Activated CD8-positive, alpha-beta memory T cell treated with anti-CD3 and anti-CD28 coated beads, Interleukin-2, amount 50 U/mL, for 48 hours (primary cell): ENCODE data around the gene RNASE13.

Experiments
- DNase-seq: peaks from one replicate; pipeline ENCODE4 v3.0.0-alpha.2; 2020

RNASE13 gene, protein sequence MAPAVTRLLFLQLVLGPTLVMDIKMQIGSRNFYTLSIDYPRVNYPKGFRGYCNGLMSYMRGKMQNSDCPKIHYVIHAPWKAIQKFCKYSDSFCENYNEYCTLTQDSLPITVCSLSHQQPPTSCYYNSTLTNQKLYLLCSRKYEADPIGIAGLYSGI

DNA sequence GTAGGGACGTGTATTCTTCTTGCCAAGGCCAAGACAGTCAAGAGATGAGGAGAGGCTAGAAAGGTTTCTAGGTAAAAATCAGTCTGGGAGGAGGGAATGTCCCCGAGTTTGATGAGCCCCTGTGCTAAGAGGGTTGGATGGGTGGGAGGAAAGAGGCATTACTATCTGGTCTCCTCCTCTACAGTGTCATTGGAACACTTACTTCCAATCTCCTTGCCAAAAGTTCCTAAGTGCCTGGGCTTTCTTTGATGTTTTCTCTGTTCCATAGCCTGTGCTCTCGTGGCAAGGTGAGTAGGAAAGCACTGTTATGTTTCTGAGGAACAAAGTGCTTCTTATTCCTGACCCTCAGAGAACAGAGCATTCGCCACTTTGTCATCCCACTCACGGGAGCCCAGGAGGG is at the start of gene RNASE13:
TSS of gene RNASE13 (minus strand) at position 101 of the 400 bp plus-strand sequence. CDS start 519 bp downstream, outside the sequence.
- DNase-seq = no peak

DNA sequence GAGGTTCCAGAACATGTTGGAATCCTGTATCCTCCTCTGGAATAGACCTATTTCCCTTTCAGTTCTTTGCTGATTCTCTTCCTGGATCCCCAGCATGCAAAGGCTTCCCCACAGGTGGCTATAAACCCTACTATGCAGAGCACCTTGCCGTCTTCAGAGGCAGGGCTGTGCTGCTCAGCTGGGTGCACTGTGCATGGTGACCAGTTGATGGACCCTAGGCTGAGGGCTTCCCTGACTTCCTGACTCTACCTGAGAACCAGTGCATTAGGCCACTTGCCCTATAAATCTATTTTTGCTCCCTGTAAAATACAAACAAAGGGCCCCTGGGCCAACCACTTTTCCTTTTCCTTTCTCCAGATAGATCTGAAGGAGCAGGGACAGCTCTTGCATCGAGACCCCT is 49.8 kb upstream of the RNASE13 start:
- no peak for DNase-seq

DNA sequence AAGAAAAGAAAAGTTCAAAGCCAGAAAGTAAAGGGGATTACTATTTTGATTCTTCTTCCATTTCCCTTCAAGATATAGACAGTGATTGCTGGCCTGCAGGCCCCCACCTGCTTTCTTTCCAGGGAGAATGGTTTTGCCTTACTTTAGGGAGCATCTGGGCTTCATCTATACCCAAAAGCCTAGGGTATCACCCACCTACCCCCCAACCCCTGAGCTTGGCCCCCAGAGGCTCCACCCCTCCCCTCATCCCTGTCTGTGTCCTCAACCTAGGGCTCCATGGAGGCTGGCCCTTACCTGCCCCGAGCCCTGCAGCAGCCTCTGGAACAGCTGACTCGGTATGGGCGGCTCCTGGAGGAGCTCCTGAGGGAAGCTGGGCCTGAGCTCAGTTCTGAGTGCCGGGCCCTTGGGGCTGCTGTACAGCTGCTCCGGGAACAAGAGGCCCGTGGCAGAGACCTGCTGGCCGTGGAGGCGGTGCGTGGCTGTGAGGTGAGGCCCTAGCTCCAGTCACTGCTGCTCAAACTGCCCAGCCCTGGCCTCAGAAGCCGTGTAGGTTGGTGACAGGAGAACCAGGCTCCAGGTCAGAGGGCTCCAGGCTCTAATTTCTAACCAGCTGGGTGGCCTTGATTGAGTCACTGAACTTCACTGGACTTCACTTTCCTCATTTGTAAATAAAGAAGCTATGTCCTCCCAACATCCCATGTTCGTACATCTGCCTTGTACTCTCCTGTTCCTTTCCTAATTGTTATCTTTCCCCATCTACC is 49.1 kb upstream of the RNASE13 start:
- no peak for DNase-seq

DNA sequence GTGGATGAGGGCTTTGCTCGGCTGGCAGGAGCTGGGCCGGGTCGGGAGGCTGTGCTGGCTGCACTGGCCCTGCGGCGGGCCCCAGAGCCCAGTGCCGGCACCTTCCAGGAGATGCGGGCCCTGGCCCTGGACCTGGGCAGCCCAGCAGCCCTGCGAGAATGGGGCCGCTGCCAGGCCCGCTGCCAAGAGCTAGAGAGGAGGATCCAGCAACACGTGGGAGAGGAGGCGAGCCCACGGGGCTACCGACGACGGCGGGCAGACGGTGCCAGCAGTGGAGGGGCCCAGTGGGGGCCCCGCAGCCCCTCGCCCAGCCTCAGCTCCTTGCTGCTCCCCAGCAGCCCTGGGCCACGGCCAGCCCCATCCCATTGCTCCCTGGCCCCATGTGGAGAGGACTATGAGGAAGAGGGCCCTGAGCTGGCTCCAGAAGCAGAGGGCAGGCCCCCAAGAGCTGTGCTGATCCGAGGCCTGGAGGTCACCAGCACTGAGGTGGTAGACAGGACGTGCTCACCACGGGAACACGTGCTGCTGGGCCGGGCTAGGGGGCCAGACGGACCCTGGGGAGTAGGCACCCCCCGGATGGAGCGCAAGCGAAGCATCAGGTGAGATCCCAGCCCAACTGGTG is 47.0 kb upstream of the RNASE13 start:
- no peak for DNase-seq

DNA sequence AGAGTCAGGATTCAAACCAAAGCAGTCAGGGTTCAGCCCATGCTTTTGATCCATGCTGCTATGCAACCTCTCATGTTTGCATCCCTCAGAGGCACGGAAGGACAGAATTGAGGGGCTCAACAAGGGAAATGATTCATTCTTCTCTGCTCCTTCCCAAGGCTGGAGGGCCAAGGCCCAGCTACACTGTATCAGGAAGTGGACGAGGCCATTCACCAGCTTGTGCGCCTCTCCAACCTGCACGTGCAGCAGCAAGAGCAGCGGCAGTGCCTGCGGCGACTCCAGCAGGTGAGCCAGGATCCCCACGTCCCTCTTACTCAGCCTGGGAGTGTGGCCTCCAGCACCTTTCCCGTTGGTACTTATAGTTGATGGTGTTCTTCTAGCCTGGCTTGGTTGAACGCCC is 44.1 kb upstream of the RNASE13 start:
- DNase-seq = no peak

DNA sequence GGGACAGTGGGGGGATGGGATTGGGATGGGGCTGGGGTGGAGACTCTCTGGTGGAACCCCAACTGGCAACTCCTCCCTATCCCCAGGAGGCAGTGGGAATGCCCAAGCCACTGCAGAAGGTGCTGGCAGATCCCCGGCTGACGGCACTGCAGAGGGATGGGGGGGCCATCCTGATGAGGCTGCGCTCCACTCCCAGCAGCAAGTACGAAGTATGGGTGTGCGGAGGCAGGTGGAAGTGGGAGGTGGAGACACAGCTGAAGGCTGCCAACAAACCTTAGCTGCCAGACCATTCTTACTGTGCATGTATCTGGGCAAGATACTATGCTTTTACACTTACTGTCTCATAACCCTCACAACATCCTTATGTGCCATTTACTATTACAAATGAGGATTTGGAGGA is 43.7 kb upstream of the RNASE13 start:
- DNase-seq = no peak

DNA sequence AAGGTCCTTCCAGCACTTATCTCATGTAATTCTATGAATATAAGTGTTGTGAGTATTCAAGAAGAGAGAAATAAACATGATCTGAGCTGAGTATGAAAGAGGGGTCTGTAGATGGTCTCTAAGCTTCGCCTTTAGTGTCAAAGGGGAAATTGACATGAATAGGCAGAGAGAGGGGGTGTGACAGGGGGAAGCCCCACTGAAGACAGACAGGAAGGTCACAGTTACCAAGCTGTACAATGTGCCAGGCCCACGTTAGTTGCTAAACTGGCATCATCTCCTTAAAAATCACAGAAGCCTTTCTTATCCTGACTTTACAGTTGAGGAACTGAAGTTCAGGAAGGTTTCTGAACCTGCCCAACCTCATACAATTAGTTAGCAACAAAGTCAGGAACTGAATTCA is 43.1 kb upstream of the RNASE13 start:
- no peak for DNase-seq

DNA sequence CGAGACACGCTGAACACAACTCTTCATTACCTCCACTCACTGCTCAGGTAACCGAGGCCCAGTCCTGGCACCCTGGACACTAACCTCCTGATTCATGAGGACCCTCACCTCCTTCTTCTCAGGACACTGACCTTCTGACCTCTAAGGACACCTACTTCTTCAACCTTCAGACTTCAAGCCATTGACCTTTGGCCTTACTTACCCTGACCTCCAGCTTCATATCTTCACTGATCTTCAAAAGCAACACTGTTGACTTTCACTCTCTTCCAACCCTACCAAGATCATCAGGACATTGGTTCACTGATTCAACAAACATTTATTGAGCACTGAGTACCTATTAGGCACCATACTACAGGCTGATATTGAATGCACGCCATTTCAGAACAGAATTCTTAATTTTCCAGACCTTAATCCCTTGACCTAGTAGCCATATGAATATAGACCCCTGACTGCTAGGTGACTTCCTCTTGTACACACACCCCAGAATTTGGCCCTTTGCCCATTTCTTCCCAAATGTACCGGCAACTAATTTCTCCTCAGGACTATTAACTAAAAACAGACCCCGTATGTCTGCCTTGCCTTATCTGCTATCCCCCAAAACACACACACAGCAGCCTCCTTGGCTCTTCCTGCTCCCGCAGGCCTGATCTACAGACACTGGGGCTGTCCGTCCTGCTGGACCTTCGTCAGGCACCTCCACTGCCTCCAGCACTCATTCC is 41.3 kb upstream of the RNASE13 start:
- no peak for DNase-seq

DNA sequence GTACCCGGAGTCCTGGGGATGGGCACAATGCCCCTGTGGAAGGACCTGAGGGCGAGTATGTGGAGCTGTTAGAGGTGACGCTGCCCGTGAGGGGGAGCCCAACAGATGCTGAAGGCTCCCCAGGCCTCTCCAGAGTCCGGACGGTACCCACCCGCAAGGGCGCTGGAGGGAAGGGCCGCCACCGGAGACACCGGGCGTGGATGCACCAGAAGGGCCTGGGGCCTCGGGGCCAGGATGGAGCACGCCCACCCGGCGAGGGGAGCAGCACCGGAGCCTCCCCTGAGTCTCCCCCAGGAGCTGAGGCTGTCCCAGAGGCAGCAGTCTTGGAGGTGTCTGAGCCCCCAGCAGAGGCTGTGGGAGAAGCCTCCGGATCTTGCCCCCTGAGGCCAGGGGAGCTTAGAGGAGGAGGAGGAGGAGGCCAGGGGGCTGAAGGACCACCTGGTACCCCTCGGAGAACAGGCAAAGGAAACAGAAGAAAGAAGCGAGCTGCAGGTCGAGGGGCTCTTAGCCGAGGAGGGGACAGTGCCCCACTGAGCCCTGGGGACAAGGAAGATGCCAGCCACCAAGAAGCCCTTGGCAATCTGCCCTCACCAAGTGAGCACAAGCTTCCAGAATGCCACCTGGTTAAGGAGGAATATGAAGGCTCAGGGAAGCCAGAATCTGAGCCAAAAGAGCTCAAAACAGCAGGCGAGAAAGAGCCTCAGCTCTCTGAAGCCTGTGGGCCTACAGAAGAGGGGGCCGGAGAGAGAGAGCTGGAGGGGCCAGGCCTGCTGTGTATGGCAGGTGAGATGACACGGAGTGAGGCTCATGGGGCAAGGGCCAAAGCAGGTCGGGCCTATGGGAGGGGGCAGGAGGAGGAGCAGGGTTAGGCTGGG is 40.0 kb upstream of the RNASE13 start:
- no peak for DNase-seq

DNA sequence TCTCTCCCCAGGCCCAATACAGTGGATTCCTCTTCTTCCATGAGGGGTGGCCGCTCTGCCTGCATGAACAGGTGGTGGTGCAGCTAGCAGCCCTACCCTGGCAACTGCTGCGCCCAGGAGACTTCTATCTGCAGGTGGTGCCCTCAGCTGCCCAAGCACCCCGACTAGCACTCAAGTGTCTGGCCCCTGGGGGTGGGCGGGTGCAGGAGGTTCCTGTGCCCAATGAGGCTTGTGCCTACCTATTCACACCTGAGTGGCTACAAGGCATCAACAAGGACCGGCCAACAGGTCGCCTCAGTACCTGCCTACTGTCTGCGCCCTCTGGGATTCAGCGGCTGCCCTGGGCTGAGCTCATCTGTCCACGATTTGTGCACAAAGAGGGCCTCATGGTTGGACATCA is 39.3 kb upstream of the RNASE13 start:
- no peak for DNase-seq

DNA sequence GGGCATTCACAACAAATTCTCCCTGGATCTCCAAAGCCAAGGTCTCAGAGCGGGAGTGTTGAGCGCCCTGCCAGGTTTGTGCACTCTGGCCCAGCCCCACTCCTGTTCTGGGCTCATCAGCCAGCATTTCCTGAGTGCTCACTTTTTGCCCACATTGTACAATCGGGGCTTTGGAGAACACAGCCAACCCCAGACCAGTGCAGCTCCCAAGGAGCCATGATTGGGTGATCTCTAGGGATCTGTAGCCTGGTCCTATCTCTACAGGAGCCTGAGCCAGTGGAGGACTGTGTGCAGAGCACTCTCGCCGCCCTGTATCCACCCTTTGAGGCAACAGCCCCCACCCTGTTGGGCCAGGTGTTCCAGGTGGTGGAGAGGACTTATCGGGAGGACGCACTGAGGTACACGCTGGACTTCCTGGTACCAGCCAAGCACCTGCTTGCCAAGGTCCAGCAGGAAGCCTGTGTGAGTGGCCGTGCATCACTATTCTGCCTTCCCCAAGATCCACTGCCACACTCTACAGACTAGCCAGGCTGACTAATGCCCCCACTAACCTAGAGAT is 38.3 kb upstream of the RNASE13 start:
- DNase-seq = no peak

DNA sequence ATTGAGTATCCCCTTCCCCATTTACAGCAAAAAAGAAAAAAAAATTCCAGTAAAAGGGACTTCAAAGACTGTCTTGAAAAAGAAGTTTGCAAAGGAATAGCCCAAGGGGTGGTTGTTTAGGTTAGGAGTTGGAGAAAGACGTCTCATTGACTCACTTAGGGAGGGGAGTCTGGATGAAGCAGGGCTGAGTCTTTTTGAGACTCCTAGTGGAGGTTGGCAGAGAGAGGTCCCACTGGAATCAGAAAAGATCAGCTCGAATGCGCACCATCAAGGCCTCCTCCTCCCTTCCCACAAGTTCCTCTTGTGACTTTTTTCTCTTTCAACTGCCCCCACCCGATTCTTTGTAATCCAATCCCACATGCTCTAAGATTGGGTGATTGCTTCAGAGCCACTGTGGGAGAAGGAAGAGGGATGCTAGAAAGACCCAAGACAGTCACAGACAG is 37.4 kb upstream of the RNASE13 start:
- DNase-seq = no peak

DNA sequence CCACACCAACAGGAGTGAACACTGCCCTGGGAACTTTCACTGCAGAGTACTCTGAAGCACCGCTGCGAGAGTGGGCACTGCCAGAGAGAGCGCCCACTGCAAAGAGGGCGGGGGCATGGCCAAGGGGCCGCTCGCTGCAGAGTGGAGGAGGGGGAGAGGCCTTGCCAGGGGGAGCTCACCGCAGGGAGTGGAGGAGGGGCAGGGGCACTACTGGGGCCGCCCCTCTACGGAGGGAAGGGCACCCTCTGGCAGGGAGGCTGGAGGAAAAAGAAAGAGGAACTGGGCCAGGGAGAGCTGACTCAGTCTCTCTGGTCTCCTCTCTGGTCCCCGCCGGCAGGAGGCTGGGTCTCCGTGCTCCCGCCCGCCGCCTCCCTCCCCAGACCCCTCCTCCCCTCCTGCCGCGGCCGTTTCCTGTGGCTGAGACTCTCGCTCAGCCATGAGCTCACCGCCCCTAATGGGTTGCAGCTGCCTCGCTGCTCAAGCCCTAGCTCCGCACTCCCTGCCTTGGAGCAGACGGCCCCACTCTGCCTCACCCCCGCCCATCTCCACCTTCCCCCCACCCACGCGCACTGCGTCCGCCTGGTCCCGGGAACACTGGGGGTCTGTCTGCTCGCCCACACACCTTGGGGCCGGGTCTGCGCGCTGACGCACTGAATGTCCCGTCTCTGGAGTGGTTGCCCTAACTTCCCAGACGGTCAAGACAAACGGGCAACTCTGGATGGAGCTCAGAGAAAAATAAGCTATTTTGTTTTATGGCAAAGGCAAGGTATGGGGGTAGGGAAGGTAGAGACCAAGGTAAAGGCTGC is 36.8 kb upstream of the RNASE13 start:
- peak; percentile 73 for DNase-seq

DNA sequence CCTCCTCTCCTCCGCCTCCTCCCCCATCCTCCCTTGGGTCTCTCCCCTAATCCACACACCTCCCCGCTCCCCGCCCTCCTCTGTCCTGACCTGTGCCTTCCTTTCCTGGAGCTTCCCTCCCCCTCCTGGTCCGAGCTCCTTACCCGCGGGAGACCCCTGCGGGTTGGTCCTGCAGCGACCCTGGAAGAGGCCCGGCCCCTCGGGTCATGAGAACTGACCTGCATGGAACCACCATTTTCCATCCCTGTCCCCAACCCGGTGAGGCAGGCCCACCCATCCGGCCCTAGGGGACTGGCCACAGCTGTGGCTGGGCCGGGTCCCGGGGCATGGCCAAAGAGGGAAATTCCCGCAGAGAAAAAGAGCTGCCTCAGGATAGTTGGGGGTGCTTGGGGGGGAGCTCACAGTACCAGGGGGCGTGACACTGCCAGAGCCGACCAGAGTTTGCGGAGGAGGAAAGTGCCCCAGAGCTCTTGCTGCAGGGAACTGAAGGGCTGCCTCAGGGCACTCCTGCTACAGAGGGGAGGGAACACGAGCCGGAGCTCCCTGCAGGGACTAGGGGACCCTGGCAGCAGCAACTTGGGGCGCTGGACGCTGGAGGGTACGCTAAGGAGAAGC is 36.1 kb upstream of the RNASE13 start:
- no peak for DNase-seq

DNA sequence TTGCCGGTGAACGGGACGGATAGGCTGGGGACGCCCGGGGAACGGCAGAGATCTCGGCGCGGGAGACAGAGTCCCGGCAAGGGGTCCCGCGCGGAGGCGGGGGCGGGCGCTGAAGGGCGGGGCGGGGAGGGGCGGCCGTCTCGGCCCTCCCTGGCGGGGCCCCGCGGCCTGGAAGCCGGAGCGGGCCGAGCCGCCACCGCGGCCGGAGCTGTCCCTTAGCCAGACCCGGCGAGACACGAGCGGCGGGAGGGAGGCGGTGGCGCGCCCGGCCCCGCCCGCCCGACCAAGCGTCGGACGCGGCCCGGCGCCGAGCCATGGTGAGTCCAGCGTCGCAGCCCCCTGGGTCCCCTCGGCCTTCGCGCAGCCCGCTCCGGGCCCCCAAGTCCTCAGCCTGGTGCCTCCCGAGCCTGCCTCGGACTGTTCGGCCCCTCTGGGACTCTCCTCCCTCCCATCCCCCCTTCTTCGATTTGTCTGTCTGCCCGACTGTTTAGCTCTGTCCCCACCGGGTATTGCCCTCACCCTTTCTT is 35.5 kb upstream of the RNASE13 start, which contains the start of gene ARHGEF40:
TSS of gene ARHGEF40 (plus strand) at position 222 of the 527 bp plus-strand sequence. CDS start at position 315, 93 bp downstream.
- no peak for DNase-seq

DNA sequence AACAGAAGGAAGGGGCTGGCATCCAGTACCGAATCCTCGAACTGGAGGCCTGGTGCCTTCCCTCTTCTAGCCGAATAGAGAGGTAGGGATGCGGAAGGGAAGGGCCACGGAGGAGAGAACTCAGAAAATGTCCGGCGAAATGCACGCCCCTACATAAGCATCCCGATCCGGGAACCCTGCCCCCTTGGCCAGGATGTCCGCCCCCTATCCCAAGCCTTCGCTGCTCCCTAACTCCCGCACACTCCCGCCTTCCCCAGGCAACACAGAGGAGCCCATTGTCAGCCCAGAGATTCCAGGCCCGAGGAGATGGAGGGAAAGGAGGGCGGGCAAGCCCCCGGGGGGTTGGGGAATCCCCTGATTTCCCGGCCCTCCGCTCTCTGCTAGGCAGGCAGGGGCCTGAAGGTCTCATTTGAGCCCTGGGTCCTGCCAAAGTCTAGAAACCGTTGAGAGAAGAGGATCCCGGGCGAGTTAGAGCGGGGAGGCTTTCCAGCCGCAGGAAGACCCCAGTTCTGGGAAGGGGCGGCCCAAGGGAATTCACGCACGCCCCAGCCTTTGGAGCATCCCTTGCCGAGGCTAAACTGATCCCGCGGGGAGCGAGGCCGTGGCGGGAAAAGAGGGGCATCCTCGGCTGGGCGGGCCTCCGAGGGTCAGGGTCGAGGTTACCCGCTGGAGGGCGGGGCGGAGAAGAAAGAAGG is 34.9 kb upstream of the RNASE13 start:
- DNase-seq = no peak

DNA sequence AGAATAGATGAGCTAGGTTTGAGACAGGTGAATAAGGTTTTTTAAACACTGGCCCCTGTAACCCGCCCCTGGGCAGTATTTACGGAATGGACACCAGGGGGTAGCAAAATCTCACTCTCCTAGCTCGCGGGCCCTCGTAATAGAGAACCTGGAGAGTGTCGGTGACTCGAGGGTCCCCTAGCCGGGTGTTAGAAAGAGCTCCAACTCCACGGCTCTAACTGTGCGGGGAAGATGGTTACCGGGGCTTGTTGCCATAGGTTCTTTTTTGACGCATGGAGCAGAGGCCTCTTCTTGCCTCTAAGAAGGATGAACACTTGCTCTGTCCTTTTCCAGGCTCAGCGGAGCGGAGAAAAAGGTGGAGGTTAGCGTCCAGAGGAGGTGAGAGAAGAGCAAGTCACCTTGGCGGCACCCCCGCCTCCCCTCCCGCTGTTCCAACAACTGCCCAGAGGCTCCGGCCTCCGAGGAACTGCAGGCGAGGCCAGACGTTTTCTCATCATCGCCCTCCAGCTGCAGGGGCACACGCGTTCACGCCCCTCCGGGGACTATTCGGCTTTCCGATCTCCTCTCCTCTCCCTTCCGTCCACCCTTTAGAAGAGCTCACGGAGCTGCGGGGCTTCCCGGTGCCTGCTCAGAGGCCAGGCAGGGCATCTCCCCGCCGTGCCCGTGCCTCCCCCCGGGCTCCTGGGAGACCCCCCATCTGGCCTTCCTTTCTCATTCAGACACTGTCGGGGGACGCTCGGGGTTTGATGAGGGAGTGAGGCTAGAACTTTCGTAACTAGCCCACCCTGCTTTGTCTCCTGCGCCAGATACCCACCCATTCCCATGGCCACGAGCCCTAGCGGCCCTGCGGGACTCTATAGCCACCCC is 34.1 kb upstream of the RNASE13 start:
- DNase-seq = peak; percentile 69

DNA sequence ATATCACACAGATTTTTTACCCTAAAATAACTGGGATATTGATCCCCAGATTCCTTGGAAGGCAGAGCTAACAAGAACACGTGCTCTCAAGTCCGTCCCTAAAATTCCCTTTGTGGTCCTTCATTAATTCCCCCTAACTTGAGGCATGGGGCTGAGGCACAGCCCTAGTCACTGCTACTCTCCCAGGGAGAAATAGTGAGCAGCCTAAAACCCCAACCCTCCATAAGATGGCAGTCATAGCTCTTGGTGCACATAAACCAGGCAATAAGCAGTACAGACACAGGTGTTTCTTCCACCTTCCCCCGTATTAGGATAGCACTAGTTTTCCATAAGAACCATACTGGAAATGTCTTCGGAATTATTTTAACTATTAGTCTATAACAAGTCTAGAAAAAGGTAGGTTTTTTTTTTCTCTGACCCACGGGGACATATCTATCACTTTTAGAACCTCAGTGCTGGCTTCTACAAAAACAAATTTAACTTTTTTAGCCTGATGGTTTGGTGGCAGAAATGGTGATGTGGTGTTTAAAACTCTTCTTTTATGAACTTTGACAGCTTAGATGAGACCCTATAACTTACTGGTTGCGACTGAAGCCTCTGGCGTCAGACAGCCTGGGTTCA is 32.4 kb upstream of the RNASE13 start:
- no peak for DNase-seq
